Activated CD4-positive, CD25-positive, alpha-beta regulatory T cell (primary cell): ENCODE measurements around the gene TMEM156.
"Not testable (repeated sequence)": the region's sequence is repeated elsewhere in the genome, so short reads cannot be mapped to it uniquely, and the experiment has no call there.

Experiments
- DNase-seq, 4 experiments: peaks; one replicate each; lab custom pipeline; 2025; lab: John Stamatoyannopoulos, UW

TMEM156 gene

DNA sequence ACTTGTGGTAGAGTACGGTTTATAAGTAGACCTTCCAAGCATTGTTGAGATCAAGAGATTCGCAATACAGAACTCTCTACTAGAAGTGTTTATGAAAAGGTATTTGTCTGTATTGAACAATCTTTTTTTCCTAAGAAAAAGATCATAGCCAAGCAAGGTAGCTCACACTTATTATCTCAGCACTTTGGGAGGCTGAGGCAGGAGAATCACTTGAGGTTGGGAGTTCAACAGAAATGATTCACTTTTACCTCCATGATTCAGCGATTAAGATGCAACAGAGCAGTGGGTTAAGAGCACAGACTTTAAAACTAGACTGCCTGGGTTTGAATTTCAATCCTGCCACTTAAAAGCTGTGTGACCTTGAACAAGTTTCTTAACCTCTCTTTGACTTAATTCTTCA, 74.3 kb downstream of the TMEM156 start:
- DNase-seq = no peak

DNA sequence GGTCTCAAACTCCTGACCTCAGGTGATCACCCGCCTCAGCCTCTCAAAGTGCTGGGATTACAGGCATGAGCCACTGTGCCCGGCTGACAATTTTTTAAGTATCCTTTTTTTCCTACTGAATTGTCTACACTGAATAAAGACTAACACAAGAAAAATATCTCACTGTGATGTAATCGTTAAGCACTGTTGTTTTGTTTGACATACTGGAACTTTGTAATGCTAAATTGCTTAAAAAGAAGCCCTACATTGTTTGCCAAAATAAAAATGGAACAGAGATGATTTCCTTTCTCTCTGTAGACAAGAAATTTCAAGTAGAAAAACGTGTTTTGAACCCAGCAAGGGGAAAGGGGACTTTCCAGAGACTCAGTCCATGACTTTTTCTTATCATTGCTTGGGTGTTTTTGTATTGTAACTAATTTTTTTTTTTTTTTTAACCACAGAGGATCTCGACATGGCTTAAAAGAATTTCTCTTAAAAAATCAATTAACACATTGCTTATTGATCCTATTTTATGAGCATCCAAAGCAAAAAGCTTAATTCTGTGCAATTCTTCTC, 74.9 kb downstream of the TMEM156 start:
- DNase-seq = no peak

DNA sequence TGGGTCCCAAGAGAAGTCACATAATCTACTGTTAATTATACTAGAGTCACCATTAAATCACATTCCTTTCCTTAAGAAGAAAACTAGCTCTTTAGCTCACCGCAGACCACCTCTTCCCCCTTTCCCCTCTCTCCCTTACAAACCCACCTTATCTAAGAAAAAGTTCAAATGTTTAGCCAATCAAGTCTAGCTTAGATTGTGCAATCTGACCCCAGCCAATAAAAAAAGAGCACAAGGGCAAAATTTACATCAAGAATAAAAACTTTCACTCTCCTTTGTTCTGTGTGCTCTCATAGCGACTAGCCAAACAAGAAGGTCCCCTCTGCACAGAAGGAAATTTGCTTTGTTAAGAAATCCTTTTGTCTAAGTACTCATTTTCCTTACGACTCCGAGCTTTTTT, 76.3 kb downstream of the TMEM156 start:
- no peak for DNase-seq

DNA sequence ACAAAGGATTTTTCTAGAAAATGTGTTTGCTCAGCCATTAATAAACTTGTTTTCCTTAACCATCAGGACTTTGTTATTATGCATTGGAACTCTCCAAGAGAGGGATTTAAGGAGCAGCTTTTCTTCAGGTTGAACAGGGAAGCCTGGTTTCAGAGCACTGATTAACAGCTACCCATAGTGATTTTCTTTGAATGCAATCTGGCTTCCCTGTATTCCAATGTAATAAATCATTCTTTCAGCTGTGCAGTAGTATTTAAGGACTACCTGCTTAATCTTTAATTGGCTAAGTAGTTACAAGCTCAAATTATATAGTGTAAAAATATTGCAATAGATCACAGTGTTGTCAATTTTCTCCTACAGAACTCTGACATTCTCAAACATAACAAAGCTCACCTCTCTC, 77.5 kb downstream of the TMEM156 start:
- DNase-seq = no peak

DNA sequence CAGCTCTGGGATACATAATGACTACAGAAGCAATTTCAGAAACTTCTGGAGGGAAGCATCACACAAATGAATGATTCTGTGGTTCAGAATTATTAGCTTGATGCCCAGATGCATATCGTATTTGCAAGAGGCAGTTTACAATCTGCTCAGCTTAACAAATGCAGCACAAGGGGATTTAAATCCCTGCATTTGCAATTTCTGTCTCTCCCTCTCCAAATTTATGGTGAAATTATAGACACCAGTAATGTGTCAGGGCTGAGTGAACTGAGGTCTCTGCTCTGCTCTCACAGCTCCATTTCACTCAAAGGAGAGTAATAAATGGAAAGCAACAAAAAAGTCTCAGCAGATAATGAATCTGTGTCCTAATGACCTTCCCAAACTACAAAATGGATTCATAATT, 80.2 kb downstream of the TMEM156 start:
- DNase-seq = no peak

DNA sequence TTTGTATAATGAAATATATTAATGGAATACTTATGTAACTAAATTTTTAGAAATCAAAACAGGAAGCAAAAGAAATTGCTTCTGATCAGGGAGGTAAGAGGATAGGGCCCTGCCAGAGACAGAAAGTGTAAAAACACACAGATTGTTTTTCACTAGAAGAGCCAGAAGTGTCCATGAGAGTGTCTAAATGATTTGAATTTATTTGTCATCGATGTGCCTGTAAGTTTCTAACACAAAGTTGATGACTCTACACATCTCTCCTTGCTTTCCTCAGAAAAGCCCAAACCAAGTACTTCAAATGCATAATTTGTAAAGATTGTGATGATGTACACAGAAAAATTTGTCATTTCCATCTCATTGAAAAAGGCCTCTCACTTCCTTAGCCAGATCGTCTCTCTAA, 80.6 kb downstream of the TMEM156 start:
- no peak for DNase-seq

DNA sequence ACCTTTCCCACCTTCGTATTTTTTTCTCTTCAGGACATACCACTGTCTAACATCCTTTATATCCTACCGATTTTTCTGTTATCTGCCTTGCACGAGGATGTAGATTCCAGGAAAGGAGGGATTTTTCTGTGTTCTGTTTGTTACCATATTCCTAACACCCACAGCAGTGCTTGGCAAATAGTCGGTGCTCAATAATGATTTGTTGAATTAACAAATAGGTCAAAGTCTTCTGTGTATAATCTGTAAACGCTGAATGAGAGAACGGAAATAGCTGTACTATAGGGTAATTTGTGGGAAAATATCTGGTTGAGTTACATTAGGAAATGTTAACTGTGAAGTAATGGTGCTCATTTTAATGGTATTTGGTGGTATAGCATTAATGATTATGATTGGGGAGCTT, 81.5 kb downstream of the TMEM156 start:
- no peak for DNase-seq

DNA sequence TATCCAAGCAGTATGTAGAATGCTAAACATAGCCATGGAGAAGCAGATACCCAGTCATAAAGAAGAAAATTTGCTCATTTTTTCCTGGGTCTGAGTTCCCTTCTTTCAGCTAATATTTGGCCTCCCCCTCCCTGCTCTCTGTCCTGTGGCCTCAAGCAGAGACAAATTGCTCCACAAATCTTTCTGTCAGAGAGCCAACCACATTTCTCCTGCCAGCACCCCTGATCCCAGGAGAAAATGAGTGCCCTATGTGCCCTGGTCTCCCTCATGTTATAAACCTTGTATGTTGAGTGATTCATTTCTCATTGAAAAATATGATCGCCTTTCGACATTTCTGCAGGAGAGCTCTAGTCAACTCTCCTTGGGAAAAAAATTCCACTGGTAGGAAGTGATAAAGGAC, 82.0 kb downstream of the TMEM156 start:
- DNase-seq = no peak

DNA sequence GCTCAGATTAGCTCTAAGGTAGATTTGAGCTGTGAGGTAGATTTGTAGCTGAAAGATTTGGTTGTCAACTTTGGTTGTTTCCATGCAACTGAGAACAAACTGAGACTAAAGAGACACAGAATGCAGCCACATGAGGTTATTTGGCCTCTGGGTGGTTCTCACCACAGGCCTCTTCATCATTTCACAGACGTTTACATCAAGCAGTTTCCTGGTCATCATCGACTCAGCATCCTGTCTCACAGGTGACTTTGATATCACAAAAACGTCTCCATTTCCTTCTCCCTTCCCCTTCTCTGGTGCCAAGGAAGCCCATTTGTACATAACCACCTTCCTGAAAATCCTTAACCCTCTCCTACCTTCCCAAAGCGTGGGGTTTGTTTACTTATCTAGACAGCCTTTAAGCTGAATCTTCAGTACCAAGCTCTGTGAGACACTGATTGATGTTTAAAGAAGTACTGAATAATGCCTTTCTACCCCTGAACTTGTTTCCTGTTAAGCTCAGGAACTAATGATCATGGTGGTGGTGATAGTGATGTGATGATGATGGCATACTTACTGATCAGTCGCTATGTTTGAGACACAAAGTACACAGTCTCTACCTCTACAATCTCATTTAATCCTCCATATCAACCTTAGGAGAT, 82.7 kb downstream of the TMEM156 start:
- no peak for DNase-seq

DNA sequence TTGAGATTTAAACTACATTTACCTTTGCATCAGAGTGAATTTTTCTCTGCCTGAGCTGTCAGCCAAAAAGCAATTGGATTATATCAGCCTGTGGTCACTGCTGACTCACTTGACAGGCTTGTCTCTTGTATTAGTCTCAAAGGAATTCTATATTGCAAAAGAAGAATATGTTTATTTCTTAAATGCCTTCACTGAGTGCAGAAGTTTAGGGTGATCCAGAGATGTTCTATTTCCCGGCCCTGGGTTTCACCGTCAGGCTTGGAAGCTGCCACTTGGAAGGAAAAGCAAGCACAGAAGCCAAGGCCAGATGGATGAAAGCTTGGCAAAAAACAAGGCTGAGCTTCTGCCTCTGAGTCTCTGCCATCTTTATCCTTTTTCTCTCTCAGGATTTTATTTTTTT, 83.7 kb downstream of the TMEM156 start:
- DNase-seq = no peak

DNA sequence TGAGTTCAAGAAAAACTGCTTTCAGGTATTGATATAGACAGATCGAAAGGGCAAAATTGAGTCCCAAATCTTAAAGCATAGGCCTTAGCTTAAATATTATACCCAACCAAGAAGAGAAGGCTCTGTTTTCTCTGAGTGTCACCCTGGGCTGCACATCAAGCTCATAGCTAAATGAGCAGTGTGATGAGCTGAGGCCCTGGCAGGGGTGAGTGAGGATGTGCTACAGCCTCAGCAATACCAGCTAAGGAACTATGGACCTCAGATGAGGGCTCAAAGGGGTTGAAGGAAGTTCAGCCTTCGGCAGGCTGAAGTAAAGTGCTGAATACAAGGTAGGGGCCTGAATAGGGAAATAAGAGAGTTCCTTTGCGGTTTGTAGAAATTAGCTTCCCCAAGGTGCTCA, 85.3 kb downstream of the TMEM156 start:
- no peak for DNase-seq

DNA sequence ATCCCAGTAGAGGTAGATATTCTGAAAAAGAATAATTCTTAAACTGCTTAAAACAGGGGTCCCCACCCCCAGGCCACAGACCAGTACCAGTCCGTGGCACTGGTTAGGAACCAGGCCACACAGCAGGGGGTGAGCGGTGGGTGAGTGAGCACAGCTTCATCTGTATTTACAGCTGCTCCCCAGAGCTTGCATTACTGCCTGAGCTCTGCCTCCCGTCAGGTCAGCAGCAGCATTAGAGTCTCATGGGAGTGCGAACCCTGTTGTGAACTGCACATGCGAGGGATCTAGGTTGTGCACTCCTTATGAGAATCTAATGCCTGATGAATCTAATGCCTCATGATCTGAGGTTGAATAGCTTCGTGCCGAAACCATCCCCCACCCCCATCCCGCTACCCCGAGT, 87.8 kb downstream of the TMEM156 start:
- no peak for DNase-seq

DNA sequence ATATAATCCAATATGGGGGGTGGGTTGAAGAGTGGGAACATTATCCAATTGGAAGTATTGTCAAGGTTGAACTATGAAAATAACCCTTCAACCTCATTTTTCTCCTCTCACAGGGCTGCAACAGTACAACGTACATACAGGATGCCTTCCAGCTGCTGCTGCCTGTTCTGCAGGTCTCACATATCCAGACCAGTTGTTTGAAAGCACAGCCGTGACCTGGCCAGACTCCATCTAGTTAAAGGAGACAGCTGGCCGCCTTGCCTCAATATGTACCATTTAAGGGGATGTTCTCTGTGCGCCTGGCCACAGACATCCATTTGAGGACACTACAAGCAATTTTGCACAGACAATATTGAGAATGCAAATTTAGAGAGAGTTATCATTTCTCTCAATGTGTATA, 88.9 kb downstream of the TMEM156 start:
- DNase-seq = no peak

DNA sequence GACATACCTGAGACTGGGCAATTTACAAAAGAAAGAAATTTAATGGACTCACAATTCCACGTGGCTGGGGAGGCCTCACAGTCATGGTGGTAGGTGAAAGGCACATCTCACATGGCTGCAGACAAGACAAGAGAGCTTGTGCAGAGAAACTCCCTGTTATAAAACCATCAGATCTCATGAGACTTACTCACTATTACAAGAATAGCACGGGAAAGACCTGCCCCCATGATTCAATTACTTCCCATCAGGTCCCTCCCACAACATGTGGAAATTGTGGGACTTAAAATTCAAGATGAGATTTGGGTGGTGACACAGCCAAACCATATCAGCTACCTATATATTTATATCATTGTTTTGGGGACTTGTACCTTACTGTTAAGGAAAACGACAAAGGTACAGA, 90.3 kb downstream of the TMEM156 start:
- not testable (repeated sequence) for DNase-seq

DNA sequence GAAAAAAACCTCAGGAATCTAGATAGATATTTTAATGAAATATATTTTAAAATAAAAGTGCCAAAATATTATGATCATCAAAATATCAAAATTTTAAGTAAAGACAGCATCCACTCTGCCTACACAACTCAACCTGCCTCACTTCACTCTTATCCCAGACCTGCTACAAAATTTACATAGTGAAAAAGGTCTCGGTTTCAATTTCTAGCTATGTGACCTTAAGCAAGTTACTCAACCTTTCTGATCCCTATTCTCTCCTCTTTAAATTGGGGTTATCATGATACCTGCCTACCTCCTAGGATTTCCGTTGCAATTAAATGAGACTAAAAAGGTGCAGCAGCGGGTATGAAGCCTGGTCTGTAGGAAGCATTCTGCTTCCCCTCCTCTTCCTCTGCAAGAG, 91.7 kb downstream of the TMEM156 start:
- no peak for DNase-seq

DNA sequence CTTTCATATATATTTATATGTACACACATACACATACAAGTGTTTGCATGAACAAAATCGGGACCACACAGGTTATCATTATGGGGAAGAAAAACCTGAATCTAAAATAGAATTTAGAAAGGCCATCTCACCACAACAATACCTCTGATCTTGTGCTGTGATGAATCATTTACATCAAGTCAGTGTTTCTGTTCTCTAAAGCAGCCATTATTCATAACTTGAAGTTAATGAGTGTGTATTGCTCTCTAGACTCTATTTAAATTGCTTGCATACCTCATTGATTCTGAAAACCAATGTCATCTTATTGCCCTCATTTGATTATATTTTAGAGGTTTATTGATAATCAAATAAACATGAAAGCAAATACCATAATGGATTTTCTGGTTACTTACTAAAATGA, 93.0 kb downstream of the TMEM156 start:
- DNase-seq = no peak

DNA sequence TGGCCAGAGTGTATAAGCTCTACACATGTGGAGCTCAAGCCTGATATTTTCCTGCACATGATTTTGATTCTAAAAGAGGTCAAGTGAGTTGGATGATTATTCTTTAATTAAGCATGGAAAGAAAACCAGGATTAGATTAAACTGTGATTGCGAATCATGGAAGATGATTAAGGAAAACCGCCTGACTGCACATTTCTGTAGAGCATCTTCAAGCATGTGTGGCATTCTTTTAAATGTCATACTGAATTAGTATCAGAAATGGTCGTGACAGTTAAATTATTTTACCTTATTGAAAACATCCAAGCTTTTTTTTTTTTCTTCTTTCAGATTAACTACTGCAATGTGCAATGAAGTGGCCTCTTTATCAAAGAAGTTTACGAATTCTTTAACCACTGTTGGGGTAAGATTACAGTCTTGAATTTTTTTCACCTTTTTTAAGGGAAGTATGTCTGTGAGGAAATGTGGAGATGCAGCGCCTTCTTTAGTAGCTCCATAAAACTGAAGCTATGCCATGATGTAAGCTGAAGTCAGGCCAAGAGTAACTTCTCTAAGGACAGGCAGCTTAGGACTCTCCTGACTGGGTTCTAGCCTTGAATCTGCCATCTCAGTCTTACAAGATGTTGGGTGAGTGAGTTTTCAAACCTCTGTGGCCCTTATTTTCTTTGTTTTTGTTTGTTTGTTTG, 96.7 kb downstream of the TMEM156 start:
- DNase-seq = no peak

DNA sequence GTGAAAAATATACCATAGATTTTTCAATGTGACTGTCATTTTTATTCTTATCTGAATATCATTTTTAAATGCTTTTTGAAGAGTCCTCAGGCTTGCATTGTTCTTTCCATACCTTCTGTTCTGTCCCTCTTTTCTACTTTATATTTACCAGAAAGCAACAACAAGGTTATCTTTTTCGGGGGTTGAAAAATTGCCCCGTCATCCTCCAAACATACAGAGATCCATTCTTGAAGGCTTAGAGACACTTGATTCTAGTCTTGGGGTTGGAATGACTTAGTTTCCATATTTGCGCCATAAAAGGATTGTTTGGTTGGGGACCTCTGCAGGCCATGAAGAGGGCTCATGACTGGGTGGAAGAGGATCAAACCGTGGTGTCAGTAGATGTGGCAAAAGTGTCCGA, 101.1 kb downstream of the TMEM156 start:
- no peak for DNase-seq

DNA sequence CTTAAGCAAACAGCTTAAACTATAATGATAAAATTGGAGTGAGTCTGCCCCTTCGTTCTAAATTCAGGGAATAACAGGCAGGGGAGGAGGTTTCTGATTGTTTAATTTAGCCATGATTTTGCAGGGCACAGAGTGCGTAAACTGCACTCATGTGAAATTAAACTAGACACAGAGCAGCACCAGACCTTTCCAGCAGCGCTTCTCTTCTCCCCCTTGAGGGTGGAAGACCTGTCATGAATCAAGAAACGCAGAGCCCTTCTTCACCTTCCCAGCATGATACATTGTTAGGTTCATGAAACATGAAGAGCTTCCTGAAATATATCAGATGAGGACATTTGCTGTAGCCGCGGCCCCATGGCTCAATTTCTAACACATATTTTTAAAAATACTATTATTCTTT, 101.5 kb downstream of the TMEM156 start:
- DNase-seq = no peak

DNA sequence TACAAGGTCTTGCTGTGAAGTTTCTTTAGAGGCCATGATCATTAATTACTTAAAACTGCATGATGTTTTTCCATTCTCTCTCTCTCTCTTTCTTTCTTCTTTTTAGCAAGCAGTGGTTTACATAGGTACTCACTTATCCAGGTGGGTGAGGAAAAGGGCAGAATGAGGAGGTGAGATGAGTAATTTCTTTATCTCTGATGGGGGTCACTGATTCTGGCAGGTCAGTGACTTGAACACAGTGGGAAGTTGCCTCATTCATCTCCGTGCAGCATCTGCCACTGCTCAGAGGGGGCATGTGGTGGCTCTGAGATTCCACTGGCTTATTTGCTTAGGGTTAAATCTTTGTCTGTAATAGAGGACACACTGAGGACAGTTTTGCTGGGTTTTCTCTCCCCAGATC, 102.0 kb downstream of the TMEM156 start:
- no peak for DNase-seq

DNA sequence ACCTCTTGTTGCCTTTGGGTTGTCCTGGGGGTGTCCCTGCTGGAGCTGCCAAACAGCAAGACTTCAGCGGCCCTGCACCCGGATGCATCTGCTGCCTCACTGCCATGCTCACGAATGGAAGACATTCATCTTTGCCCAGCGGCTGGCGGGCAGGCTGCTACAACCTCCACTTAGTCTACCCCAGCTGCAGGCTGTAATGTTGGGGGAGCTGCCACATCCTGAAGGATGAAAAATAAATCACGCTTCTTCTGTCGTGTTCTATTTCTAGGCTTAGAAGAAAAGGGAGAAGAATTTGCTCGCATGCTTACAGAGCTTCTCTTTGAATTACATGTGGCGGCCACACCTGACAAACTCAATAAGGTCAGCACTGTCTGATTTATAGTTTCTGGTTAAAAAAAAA, 103.2 kb downstream of the TMEM156 start:
- DNase-seq = no peak

DNA sequence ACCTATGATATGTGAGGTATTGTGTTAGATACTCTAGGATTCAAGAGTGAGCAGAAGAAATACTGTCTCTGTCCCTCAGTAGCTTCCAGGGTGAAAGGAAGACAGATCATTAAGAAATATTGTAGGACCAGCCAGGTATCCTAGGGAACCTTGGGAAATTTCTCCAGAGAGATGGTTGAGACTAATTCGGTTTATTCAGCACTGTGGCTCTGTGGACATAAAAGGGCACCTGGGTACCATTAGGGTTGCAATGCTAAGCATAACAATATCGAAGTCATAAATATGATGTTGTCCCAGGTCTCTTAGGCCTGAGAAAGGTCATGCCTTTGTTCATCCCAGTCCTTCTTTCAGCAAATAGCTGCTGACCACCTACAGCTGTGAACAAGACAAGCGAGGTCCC, 103.6 kb downstream of the TMEM156 start:
- DNase-seq = no peak

DNA sequence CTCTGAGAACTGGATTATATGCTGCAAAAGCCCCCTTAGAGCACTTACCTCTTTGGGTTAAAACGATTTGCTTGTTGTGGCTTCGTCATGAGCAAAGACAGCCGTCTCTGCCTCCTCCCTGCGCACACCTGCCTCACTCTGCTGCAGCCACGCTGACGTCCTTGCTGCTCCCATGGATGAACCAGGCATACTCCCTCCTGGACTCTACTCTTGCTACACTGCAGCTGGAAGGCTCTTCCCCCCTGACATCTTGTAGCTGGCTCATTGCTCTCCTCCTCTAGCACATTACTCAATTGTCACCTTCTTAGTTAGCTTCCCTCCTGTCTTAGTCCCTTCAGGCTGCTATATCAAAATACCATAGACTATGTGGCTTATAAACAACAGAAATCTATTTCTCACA, 105.3 kb downstream of the TMEM156 start:
- DNase-seq = no peak
